DMS 273 (cell line): ENCODE results near the gene SEC14L1.
A peak's percentile ranks its signal among the peaks of the same experiment; 100 is the strongest.
"Not testable (repeated sequence)": the region's sequence is repeated elsewhere in the genome, so short reads cannot be mapped to it uniquely, and the experiment has no call there.

Experiments used
- DNase-seq: peaks from one replicate; lab custom pipeline; 2025; ENCODE audit not compliant: unreplicated experiment; lab: John Stamatoyannopoulos, UW

SEC14L1 gene

GRCh38 chr17:77140878-77141767 is at the start of gene SEC14L1:
SEC14L1 (plus strand) TSS chr17:77140969; CDS start chr17:77143597, 2,628 bp downstream.
- peak; percentile 69 for DNase-seq

DNA sequence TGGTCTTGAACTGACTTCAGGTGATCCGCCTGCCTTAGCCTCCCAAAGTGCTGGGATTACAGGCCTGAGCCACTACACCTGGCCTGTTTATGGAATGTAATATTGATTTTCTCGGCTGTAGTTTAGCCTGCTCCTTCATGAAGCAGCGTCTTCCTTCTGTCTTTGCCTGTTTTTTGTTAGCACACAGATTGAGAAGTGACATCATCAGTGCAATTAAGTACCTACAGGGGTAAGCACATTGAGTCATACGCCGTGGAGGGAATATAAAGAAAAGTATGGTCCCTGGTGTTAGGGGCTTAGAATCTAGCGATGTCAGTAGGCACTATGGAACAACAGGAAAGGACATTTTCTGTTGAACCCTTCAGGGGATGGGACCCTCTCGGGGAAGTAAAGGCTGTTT is 48.7 kb upstream of the SEC14L1 start:
- no peak for DNase-seq

DNA sequence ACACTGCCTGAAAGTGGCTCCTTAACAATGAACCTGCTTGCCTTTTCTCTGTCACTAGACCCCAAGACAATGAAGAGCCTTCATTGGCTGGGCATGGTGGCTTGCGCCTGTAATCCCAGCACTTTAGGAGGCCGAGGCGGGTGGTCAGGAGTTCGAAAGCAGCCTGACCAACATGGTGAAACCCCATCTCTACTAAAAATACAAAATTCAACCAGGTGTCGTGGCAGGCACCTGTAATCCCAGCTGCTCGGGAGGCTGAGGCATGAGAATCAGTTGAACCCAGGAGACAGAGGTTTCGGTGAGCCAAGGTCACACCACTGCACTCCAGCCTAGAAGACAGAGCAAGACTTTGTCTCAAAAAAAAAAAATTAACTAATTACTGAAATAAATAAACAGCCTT is 45.3 kb upstream of the SEC14L1 start:
- no peak for DNase-seq

- DNase-seq, result peak; percentile 46
Measured at GRCh38 chr17:77096570-77097214, 44.1 kb upstream of the SEC14L1 start.

GRCh38 chr17:77097631-77098180 is 43.1 kb upstream of the SEC14L1 start:
- no peak for DNase-seq

- DNase-seq, result no peak
Measured at GRCh38 chr17:77098884-77099545, 41.8 kb upstream of the SEC14L1 start.

- no peak for DNase-seq
Measured at GRCh38 chr17:77099997-77100396, 40.8 kb upstream of the SEC14L1 start.

- DNase-seq, result no peak
Measured at GRCh38 chr17:77101521-77102410, 39.0 kb upstream of the SEC14L1 start.

- not testable (repeated sequence) for DNase-seq
Measured at GRCh38 chr17:77102411-77103134, 38.2 kb upstream of the SEC14L1 start.

DNA sequence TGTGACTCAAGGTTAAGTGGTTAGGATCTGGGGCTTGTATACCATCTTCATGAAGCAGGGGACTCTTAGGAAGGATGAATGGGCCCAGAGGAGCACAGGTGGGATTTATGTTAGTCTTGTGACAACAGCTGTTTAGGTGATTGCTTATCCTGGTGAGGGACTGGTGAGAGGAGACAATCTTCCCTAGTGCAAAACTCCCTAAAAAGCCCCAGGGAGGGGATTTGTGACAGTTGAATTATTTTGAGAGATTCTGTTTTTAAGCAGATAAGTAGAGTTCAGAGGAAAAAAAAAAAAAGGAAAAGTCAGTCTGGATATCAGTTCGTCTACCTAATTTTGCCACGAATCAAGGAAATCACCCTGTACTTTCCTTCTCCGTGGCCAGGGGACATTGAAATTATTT is 35.1 kb upstream of the SEC14L1 start:
- DNase-seq, result no peak

GRCh38 chr17:77106874-77107358 is 33.9 kb upstream of the SEC14L1 start:
- DNase-seq, result no peak

GRCh38 chr17:77107506-77108433 is 33.0 kb upstream of the SEC14L1 start:
- no peak for DNase-seq

- DNase-seq, result no peak
Measured at GRCh38 chr17:77109159-77109759, 31.5 kb upstream of the SEC14L1 start.

- DNase-seq, result no peak
Measured at GRCh38 chr17:77109764-77110359, 30.9 kb upstream of the SEC14L1 start.

- not testable (repeated sequence) for DNase-seq
Measured at GRCh38 chr17:77111165-77111933, 29.4 kb upstream of the SEC14L1 start.

DNA sequence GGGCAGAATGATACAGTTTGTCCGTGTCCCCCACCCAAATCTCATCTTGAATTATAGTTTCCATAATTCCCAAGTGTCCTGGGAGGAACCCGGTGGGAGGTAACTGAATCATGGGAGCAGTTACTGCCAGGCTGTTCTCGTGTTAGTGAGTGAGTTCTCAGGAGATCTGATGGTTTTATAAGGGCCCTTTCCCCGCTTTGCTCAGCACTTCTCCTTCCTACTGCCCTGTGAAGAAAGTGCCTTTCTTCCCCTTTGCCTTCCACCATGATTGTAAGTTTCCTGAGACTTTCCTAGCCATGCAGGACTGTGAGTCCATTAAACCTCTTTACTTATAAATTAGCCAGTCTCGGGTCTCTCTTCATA is 28.9 kb upstream of the SEC14L1 start:
- no peak for DNase-seq

DNA sequence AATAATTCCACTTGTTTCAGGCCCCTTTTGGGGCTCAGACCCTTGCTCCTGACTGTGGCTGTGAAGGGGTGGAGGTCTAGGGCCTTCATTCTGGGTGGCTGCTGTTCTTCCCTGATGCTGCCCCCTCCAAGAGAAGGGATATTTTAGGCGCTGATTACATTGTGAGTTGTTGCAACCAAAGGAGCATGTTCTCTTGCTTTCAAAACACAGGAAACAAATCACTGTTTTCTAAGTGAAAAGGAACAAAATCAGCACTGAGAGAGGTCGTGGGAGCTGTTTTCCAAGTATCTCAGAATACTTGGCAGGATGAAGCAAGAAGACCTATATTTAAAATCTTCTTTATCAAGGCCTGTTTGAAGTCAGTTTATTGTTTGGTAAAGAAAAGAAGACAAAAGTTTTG is 25.3 kb upstream of the SEC14L1 start:
- no peak for DNase-seq
